ENCODE results near the gene P4HTM.
A peak's percentile ranks its signal among the peaks of the same experiment; 100 is the strongest.
"Not testable (repeated sequence)": the region's sequence is repeated elsewhere in the genome, so short reads cannot be mapped to it uniquely, and the experiment has no call there.

Gene P4HTM

GRCh38 chr3:48985831-48986376, 4.1 kb upstream of the P4HTM start:
- DNase-seq, result no peak

DNA sequence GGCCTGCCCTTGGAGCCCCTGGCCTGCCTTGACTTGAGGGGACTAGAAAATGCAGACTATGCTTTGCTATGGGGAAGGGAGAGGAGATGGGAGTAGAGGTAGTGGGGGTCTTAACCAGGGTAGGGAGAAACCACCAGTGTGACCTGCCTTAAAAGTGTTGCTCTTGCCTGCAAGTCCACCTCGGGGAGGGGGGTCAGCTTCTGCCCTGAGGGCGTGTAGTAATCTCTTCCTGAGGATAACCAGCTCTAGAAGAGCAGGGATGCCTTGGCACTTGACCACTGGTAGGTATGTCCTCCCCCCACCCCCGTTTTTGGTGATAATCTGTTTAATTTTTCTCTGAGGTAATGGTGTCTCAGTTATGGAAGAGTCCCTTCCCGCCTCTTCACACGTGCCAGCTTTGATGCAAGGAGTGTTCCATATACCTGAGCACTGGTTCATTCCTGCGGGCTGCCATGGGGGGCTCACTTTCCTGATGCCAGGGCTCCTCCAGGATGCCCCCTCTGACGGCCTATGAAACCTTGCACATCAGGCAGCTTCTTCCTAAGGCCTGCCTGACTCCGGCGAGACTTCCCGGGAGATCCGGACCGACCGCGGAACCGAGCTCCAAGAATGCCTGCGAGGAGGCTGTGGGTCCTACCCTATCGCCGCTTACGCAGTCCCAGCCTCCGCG, 780 bp upstream of the P4HTM start:
- no peak for DNase-seq

GRCh38 chr3:48990636-48991469, 812 bp downstream of the P4HTM start:
- peak; percentile 45 for DNase-seq

DNA sequence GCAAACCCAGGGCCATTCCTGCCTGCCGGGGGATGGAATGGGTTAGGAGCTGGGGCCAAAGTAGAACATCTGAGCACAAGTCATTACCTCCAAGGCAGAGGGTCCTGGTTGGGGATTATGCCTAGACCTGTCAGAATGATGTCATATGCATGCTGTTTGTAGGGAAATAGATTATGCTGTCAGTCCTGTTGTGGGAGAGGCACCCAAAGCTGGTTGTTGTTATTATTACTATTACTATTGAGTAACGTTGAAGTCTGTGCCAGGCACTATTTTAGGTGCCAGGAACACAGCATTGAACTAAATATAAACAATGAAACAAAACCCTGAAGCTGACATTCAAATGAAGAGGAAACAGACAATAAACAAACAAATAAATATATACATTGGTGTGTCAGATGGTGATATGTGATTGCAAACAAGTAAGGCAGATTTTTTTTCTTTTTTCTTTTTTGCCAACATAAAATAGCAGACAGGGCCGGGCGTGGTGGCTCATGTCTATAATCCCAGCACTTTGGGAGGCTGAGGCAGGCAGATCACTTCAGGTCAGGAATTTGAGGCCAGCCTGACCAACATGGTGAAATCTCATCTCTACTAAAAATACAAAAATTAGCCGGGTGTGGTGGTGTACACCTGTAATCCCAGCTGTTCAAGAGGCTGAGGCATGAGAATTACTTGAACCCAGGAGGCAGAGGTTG, 2.0 kb downstream of the P4HTM start:
- DNase-seq, result no peak

DNA sequence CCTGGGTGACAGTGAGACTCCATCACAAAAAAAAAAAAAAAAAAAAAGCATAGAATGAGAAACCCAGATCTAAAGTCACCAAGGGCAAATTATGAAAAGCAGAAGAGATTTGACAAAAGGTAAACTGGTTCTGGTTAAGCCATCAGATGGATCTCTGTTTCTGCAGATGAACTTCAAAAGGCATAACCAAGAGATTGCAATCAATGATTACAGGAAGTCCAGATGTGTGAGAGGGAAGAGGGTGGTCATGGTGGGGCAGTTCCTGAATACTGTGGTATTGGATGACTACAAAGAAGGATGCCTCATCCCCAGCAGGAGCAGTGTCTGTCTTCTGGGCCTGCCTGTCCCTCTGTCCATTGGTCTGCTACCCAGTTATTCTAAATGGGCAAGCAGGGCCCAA, 3.8 kb downstream of the P4HTM start:
- DNase-seq, result no peak

GRCh38 chr3:48996640-48997039, 6.6 kb downstream of the P4HTM start:
- no peak for DNase-seq

DNA sequence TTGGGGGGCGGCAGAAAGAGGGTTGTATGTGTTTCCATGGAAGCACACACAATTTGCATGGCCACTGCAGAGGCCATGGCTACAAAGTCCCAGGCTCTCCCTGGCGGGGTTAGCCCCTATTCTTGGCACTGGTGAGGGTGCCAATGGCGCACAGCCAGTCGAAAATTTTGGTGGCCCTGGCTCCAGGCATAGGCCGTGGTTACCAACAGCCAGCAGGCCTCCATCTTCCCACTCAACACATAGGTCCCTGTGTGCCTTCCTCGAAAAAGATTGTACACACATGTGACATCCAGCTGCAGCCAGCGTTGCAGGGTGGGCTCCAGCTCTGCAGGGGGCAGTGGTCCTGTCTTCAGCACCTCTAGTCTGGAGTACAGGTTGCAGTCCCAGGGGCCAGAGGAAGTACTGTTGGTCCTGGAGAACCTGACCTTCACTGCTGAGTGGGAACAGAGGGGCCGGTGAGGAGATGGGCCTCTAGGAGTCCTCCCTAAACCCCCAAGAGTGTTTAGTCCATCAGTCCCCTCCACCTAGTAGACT, 7.1 kb downstream of the P4HTM start:
- DNase-seq, result no peak

- no peak for DNase-seq
Measured at GRCh38 chr3:48997714-48998637, 7.9 kb downstream of the P4HTM start.

DNA sequence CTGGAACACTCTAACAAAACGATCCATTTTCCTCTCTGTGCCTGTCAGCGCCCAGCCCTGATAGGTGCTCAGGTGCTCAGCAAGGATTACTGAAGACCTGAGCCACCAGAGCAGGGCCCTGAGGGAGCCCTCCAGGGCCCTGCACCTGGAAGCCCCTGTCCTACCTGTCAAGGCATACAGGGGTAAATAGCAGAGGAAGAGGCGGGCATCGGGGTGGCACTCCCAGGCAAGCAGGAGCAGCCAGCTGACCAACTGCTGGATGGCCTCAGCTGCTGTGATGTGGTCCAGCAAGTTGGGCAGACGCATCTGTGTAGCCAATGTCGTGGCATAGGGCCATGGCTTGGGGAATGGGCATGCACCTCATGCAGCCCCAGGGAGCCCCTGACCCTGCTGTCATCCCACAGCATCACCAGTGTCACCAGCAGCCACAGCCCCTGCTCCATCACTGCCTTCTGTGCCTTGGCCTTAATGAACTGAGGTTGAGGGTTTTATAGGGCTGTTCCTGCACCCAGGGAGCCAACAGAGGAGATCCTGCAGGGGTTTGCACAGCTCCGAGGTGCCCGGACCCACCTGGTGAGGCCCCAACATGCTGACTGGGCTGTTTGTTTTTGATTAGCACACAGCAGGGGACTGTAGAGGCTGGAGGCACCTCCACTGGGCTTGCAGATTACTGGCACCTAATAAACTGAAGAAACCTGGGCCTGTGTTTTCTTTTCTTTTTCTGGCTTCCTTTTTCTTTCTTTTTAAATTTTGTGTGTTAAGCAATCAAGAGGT, 9.2 kb downstream of the P4HTM start:
- DNase-seq, result no peak

- DNase-seq, result no peak
Measured at GRCh38 chr3:49001155-49001554, 11.1 kb downstream of the P4HTM start.

GRCh38 chr3:49004352-49005302, 14.6 kb downstream of the P4HTM start:
- no peak for DNase-seq

DNA sequence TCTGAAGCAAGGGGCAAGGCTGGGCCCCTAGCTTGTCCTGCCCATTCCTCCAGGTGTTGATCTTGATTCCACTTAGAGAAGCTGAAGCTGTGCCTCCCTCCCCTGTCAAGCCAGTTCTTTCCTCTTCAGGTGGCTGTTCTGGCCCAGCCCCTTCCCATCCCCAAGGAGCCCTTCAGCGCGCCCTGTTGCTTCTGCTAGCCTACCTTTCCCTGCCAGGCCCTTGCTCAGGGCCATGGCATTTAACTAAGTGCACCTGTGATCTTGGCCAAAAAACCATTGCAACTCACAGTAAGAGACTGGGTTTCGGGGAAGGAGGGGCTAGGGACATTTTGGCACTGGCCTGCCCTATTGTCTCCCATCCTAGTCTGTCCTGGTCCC, 15.3 kb downstream of the P4HTM start:
- no peak for DNase-seq

DNA sequence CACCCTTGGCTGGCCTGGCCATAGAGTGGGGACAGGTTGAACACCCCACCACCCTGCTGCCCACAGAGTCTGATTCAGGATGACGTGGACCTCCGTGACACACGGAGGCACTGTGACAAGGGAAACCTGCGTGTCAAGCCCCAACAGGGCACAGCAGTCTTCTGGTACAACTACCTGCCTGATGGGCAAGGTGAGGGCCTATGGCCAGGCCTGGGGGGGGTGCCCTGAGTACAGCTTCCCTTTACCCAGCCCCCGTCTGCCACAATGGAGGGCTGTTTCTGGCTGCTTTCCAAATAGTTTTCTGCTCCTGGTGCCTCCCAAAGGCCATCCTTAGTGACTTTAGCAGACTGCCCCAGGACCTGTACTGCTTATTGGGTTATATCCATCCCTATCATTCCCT, 16.0 kb downstream of the P4HTM start:
- DNase-seq, result no peak

DNA sequence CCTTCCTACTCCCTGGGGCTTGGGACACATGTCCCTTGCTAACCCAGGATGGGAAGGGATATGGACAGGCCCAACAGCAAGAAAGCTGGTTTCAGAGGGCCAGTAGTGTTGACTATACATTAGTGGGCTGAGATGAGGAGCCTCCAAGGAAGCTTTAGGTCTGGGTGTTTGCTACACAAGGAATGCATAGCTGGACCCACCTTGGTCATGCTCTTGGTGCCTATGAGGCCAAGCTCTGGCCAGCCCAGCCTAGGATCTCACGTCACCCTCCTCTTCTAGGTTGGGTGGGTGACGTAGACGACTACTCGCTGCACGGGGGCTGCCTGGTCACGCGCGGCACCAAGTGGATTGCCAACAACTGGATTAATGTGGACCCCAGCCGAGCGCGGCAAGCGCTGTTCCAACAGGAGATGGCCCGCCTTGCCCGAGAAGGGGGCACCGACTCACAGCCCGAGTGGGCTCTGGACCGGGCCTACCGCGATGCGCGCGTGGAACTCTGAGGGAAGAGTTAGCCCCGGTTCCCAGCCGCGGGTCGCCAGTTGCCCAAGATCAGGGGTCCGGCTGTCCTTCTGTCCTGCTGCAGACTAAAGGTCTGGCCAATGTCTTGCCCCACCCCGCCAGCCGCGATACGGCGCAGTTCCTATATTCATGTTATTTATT, 16.5 kb downstream of the P4HTM start:
- DNase-seq, result no peak

GRCh38 chr3:49007068-49007770, 17.2 kb downstream of the P4HTM start, which contains the start of gene WDR6:
Gene WDR6 (plus strand): TSS chr3:49007391. CDS start chr3:49007432, 41 bp downstream.
- DNase-seq, result peak; percentile 99

DNA sequence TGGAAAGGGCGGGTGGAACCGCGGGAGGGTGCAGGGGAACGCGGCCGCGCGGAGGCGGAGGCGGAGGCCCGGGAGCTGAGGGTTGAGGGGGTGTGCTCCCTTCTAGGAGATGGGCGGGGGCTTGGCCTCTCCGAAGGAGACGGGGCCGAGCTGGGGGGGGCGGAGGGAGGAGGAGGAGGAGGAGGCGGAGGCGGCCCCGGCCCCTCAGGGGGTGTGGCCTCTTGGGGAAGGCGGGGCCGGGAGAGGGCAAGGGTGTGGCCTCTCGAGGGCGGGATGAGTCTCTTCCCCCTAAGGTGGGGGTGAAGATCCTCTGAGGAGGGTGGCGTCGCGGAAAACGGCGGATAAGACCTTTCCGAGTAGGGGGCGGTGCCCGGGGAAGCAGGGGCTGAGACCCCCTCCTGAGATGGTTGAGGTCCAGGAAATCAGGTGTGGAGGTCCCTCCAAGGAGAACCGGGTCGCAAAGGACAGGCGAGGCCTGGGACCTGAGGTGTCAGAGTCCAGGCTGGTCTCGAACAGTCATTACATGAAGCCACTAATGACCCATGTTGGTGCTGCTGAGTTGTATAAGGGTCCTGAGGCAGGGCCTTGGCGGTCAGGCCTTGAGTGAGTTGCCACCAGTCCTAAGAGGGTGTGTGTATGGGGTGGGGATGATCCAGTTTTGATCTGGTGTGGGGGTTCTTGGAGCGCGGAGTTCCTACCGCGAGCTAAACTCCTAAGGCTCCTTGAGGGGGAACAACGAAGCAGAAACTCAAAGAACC, 17.9 kb downstream of the P4HTM start:
- DNase-seq, result peak; percentile 89

GRCh38 chr3:49008627-49009026, 18.6 kb downstream of the P4HTM start:
- not testable (repeated sequence) for DNase-seq

DNA sequence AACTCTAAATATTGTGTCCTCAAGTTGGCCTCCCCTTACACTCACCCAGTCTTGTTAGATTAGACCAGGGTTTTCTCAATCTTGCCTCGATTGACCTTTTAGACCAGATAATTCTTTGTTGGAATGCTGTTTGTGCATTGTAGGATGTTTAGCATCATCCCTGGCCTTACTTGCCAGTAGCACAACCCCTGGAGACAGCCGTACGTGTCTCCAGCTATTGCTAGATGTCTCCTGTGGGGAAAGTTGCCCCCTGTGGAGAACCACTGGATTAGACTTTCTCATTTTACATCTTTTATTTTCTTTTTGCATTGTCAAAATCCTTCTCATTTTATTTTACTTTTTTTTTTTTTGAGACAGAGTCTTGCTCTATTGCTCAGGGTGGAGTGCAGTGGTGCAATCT, 19.4 kb downstream of the P4HTM start:
- no peak for DNase-seq
